ENCODE data around the gene LYZL4. TPM values are rescaled to one million over a fixed set of nuclear protein-coding genes. Genes with fewer than 3 reads are reported as not detected.

LYZL4 gene
- total RNA-seq, 1 experiment from 2014 or later: not detected

DNA sequence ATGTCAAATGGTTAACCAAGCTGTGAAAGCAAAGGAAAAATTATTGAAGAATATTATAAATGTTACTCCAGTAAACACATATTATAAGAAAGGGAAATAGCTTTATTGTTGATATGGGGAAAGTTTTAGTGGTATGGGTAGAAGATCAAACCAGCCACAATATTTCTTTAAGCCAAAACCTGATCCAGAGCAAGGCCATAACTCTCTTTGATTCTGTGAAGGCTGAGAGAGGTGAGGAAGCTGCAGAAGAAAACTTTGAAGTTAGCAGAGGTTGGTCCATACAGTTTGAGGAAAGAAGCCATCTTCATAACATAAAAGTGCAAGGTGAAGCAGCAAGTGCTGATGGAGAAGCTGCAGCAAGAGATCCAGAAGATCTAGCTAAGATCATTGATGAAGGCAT is 54.8 kb downstream of the LYZL4 start:
- CTCF ChIA-PET: no interaction called here
- POLR2A ChIA-PET: no interaction called here
- Histone ChIP-seq H3K4me1 (ENCODE audit: control insufficient read depth in 1 of 2, insufficient read depth in 2 of 2, low read length in 2 of 2) (no peaks in the 10 kb centered on the region), H3K9me3 (ENCODE audit: control insufficient read depth in 1 of 2, insufficient read depth in 1 of 2, low read depth in 1 of 2, low read length in 2 of 2) (no peaks in the 10 kb centered on the region), H3K9ac (ENCODE audit: low read length) (no peak overlapping the region), H3K36me3 (ENCODE audit: control insufficient read depth in 1 of 2, insufficient read depth in 2 of 2, low read length in 2 of 2) (no peaks in the 10 kb centered on the region), H3K4me2 (ENCODE audit: low read length) (no peak overlapping the region), H3K4me3 (replicated peaks in 1 of 2; ENCODE audit: low read depth in 1 of 2, low read length in 2 of 2) (no peak overlapping the region), H3K79me2 (ENCODE audit: insufficient read depth, low read length) (no peaks in the 10 kb centered on the region), H4K20me1 (ENCODE audit: insufficient read depth) (no peaks in the 10 kb centered on the region), H3K9me2 (ENCODE audit: insufficient read depth) (no peaks in the 10 kb centered on the region; the same call in 1 of the 2 replicates), H3K27ac (ENCODE audit: low read depth, low read length) (no peak overlapping the region), H3K27me3 (ENCODE audit: insufficient read depth, low read length) (no peaks in the 10 kb centered on the region), H2AFZ (ENCODE audit: low read depth, low read length, poor library complexity, severe bottlenecking) (no peak overlapping the region)
- intact Hi-C loops (cut with micrococcal nuclease): no loop called here
- no TSS peak for BruUV-seq (replicated peaks)
- ATAC-seq: no peak
- no peak for TF ChIP-seq SP1 (IDR thresholded peaks at IDR 0.05; ENCODE audit: low read depth)
- TF ChIP-seq, protein P1, sequence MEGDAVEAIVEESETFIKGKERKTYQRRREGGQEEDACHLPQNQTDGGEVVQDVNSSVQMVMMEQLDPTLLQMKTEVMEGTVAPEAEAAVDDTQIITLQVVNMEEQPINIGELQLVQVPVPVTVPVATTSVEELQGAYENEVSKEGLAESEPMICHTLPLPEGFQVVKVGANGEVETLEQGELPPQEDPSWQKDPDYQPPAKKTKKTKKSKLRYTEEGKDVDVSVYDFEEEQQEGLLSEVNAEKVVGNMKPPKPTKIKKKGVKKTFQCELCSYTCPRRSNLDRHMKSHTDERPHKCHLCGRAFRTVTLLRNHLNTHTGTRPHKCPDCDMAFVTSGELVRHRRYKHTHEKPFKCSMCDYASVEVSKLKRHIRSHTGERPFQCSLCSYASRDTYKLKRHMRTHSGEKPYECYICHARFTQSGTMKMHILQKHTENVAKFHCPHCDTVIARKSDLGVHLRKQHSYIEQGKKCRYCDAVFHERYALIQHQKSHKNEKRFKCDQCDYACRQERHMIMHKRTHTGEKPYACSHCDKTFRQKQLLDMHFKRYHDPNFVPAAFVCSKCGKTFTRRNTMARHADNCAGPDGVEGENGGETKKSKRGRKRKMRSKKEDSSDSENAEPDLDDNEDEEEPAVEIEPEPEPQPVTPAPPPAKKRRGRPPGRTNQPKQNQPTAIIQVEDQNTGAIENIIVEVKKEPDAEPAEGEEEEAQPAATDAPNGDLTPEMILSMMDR (IDR thresholded peaks at IDR 0.05 in 2 of 3, conservative IDR thresholded peaks at IDR 0.05 in 1 of 3; ENCODE audit: borderline replicate concordance in 1 of 3, insufficient read depth in 1 of 3, low read depth in 2 of 3, low read length in 2 of 3): no peak
- TF ChIP-seq EGR1 (IDR thresholded peaks at IDR 0.05; ENCODE audit: low read depth): no peak
- TF ChIP-seq ZNF274 (IDR thresholded peaks at IDR 0.05; ENCODE audit: low read depth, low read length): no peak
- no peak for TF ChIP-seq ZFX (IDR thresholded peaks at IDR 0.05)
- no peak for DNase-seq (ENCODE audit: low read depth, low spot score)
- RAD21 ChIA-PET (ENCODE audit: low non-redundant PET in 1 of 2, low total read pairs in 2 of 2, uncharacterized antibody in 2 of 2, unreplicated experiment in 2 of 2): no interaction called here

GRCh38 chr3:42353631-42354030 is 56.8 kb downstream of the LYZL4 start:
- ATAC-seq (no peak), DNase-seq (ENCODE audit: low read depth, low spot score) (no peak)
- H4K20me1 ChIP-seq (ENCODE audit: insufficient read depth): no peaks in the 10 kb centered on the region
- no peaks in the 10 kb centered on the region for H3K9me3 ChIP-seq (ENCODE audit: control insufficient read depth in 1 of 2, insufficient read depth in 1 of 2, low read depth in 1 of 2, low read length in 2 of 2)
- H3K79me2 ChIP-seq (ENCODE audit: insufficient read depth, low read length): no peaks in the 10 kb centered on the region
- H3K36me3 ChIP-seq (ENCODE audit: control insufficient read depth in 1 of 2, insufficient read depth in 2 of 2, low read length in 2 of 2): no peaks in the 10 kb centered on the region
- H3K27me3 ChIP-seq (ENCODE audit: insufficient read depth, low read length): no peaks in the 10 kb centered on the region
- POLR2A ChIA-PET: no interaction called here
- intact Hi-C loops (cut with micrococcal nuclease): no loop called here
- RAD21 ChIA-PET (ENCODE audit: low non-redundant PET in 1 of 2, low total read pairs in 2 of 2, uncharacterized antibody in 2 of 2, unreplicated experiment in 2 of 2): no interaction called here
- H3K9me2 ChIP-seq (ENCODE audit: insufficient read depth): no peaks in the 10 kb centered on the region; the same call in 1 of the 2 replicates
- H3K27ac ChIP-seq (ENCODE audit: low read depth, low read length): no peak overlapping the region
- no TSS peak for BruUV-seq (replicated peaks)
- CTCF ChIA-PET: no interaction called here
- H3K4me1 ChIP-seq (ENCODE audit: control insufficient read depth in 1 of 2, insufficient read depth in 2 of 2, low read length in 2 of 2): no peaks in the 10 kb centered on the region
- no peak overlapping the region for H3K9ac ChIP-seq (ENCODE audit: low read length)
- TF ChIP-seq FOSL1 (IDR thresholded peaks at IDR 0.05; ENCODE audit: low read depth) (no peak), YY1 (IDR thresholded peaks at IDR 0.05; ENCODE audit: extremely low read depth, insufficient replicate concordance, low read depth, low read length) (no peak), ZBTB33 (IDR thresholded peaks at IDR 0.05; ENCODE audit: extremely low read depth, insufficient replicate concordance, low read length) (no peak), SIN3A (IDR thresholded peaks at IDR 0.05; ENCODE audit: low read depth) (no peak), CBX3 (IDR thresholded peaks at IDR 0.05; ENCODE audit: low read depth) (no peak), CEBPB (IDR thresholded peaks at IDR 0.05; ENCODE audit: low read depth) (no peak), POLR2A (IDR thresholded peaks at IDR 0.05; ENCODE audit: borderline replicate concordance, extremely low read depth, insufficient read depth, insufficient read length) (no peak)
- TF ChIP-seq, protein P1 (IDR thresholded peaks at IDR 0.05 in 2 of 3, conservative IDR thresholded peaks at IDR 0.05 in 1 of 3; ENCODE audit: borderline replicate concordance in 1 of 3, insufficient read depth in 1 of 3, low read depth in 2 of 3, low read length in 2 of 3): no peak
- no peak overlapping the region for H3K4me3 ChIP-seq (replicated peaks in 1 of 2; ENCODE audit: low read depth in 1 of 2, low read length in 2 of 2)
- H3K4me2 ChIP-seq (ENCODE audit: low read length): no peak overlapping the region
- H2AFZ ChIP-seq (ENCODE audit: low read depth, low read length, poor library complexity, severe bottlenecking): no peak overlapping the region
